Endodermal cell (in vitro differentiated cells): ENCODE measurements around the gene ARHGAP8. TPM values are rescaled to one million over a fixed set of nuclear protein-coding genes. Genes with fewer than 3 reads are reported as not detected.

Experiments
- DNase-seq: peaks from one replicate; pipeline ENCODE4 v3.0.0-alpha.2; 2017
- H3K27ac ChIP-seq: 2 replicates; pipeline ENCODE4 v1.5.1; 2013; ENCODE audit warnings: mild to moderate bottlenecking, low read depth, low read length, moderate library complexity
- H3K27me3 ChIP-seq: 2 replicates; pipeline ENCODE4 v1.6.1; 2013; ENCODE audit warnings: mild to moderate bottlenecking, low read length, moderate library complexity; ENCODE audit not compliant: insufficient read depth, control insufficient read depth, poor library complexity, severe bottlenecking
- H3K36me3 ChIP-seq: 2 replicates; pipeline ENCODE4 v1.7.0; 2013; ENCODE audit warnings: mild to moderate bottlenecking, low read length, moderate library complexity; ENCODE audit not compliant: control insufficient read depth, insufficient read depth
- H3K4me1 ChIP-seq: one replicate; pipeline ENCODE4 v1.7.0; 2013; ENCODE audit warnings: low read length; ENCODE audit not compliant: control insufficient read depth, insufficient read depth
- H3K4me3 ChIP-seq: 2 replicates; pipeline ENCODE4 v1.5.1; 2013; ENCODE audit warnings: mild to moderate bottlenecking, low read length, moderate library complexity
- H3K9ac ChIP-seq: 2 replicates; pipeline ENCODE4 v1.6.1; 2013; ENCODE audit warnings: mild to moderate bottlenecking, low read length, moderate library complexity; ENCODE audit not compliant: poor library complexity, severe bottlenecking; ENCODE audit errors: extremely low read depth
- H3K9me3 ChIP-seq: 2 replicates; pipeline ENCODE4 v1.6.1; 2013; ENCODE audit warnings: mild to moderate bottlenecking, low read length, moderate library complexity; ENCODE audit not compliant: control insufficient read depth
- H3K27ac Mint-ChIP-seq: 2 replicates; pipeline ENCODE4 v1.8.0; 2020; ENCODE audit warnings: mixed read lengths
- H3K27me3 Mint-ChIP-seq: 2 replicates; pipeline ENCODE4 v1.8.0; 2021; ENCODE audit warnings: mild to moderate bottlenecking, mixed read lengths; ENCODE audit not compliant: insufficient read depth
- H3K36me3 Mint-ChIP-seq: 2 replicates; pipeline ENCODE4 v1.8.0; 2020; ENCODE audit warnings: low read depth, mixed read lengths
- H3K4me1 Mint-ChIP-seq: 2 replicates; pipeline ENCODE4 v1.8.0; 2020; ENCODE audit warnings: mixed read lengths
- H3K4me3 Mint-ChIP-seq: 2 replicates; pipeline ENCODE4 v1.8.0; 2020; ENCODE audit warnings: mild to moderate bottlenecking, moderate library complexity, mixed read lengths
- H3K9me3 Mint-ChIP-seq: 2 replicates; pipeline ENCODE4 v1.8.0; 2020; ENCODE audit warnings: mild to moderate bottlenecking, mixed read lengths
- WGBS, 2 experiments: methylation state at CpG; one replicate each; pipeline versions ENCODE4 v1.1.5 to v1.1.7; 2013; ENCODE audit warnings: missing lambda C conversion rate in 2 of 2, mixed read lengths in 1 of 2; ENCODE audit not compliant: insufficient coverage in 1 of 2, insufficient read length in 1 of 2; 5-methylcytosine and 5-hydroxymethylcytosine counted together
- total RNA-seq, 2 donors: library from RNA; stranded (reverse); fragmentation: NEBNext Ultra II Directional in 1 of 2; extraction: Animal tissue kit (Norgen Biotek cat#: 25700) in 1 of 2; gene quantifications; 2 replicates in 1 of 2; 3 replicates in 1 of 2; pipeline ENCODE4 v1.2.1, GENCODE V29; 2021
- TF ChIP-seq, protein P1 (sequence below): fragments of 200-600 bp; sonication (generic); conservative IDR thresholded peaks from 2 replicates; pipeline ENCODE4 v1.5.0; 2021; ENCODE audit warnings: antibody characterized with exemption, mild to moderate bottlenecking

The ARHGAP8 gene
- total RNA-seq, 2 donors from 2014 or later, result 45.2 to 51.3 TPM

DNA sequence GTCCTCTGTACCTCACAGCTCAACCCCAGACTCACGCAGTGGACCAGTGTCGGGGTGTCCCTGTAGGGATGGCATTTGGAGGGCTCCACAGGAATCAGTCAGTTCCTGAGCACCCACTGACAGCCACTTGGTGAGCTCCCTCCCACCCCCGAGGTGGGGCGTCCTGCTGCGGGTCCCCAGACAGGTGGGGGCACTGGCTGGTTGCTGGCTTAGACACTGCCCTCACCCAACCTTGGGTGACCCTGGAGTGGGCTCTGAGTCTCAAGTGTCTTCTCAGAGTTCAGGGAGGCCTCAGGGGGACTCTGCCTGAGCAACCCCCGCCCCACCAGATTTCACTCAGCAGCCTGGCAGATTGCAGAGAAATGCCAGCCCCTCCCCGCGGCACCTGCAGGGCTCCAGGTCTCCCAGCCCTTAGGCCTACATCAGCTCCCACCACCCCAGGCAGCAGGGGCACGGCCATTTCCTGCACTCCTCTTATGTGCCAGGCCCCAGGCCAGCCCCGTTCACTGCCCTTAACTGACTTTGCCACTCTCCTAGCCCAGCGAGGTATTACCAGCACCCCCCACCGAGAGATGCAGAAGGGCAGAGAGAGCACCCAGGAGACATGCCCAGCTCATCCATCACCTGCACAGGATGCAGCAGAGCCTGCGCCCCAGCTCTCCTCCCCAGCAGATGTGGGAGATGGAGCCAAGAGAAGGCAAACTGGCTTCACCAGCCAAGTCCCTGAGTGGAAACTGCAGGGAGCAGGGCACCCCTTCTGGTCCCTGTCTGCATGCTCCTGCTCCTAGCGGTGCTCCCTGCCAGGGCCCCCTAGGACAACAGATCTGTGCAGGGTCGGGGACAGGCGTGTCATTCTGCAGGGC, 48.0 kb upstream of the ARHGAP8 start:
- no peak overlapping the region for H3K27ac Mint-ChIP-seq
- no peak overlapping the region for H3K27ac ChIP-seq
- peaks cover 24% of the 10 kb centered on the region for H3K4me1 Mint-ChIP-seq
- TF ChIP-seq, protein P1, sequence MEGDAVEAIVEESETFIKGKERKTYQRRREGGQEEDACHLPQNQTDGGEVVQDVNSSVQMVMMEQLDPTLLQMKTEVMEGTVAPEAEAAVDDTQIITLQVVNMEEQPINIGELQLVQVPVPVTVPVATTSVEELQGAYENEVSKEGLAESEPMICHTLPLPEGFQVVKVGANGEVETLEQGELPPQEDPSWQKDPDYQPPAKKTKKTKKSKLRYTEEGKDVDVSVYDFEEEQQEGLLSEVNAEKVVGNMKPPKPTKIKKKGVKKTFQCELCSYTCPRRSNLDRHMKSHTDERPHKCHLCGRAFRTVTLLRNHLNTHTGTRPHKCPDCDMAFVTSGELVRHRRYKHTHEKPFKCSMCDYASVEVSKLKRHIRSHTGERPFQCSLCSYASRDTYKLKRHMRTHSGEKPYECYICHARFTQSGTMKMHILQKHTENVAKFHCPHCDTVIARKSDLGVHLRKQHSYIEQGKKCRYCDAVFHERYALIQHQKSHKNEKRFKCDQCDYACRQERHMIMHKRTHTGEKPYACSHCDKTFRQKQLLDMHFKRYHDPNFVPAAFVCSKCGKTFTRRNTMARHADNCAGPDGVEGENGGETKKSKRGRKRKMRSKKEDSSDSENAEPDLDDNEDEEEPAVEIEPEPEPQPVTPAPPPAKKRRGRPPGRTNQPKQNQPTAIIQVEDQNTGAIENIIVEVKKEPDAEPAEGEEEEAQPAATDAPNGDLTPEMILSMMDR, result no peak
- H3K9me3 Mint-ChIP-seq, result no peaks in the 10 kb centered on the region
- H3K36me3 Mint-ChIP-seq, result peaks cover 4% of the 10 kb centered on the region
- peaks cover 21% of the 10 kb centered on the region for H3K27me3 ChIP-seq
- H3K4me3 Mint-ChIP-seq, result peak overlapping the region; percentile 70
- H3K36me3 ChIP-seq, result peaks cover 4% of the 10 kb centered on the region
- DNase-seq, result no peak
- 94 to 96% methylated on average over 11 to 16 of the region's 16 CpGs for WGBS, 2 experiments
- no peak overlapping the region for H3K9ac ChIP-seq
- H3K4me1 ChIP-seq, result peaks cover 6% of the 10 kb centered on the region
- H3K9me3 ChIP-seq, result no peaks in the 10 kb centered on the region
- H3K27me3 Mint-ChIP-seq, result peaks cover 30% of the 10 kb centered on the region
- H3K4me3 ChIP-seq, result no peak overlapping the region

DNA sequence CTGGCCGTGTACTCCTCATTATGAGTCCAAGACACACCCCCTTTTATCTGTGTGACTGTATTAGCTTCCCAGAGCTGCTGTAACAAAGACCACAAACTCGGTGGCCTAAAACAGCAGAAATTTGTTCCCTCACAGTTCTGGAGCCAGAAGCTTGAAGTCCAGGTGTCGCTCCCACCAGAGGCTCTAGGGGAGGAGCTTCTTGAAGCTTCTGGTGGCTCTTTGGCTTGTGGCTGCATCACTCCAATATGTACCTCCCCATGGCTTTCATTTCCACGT, 47.4 kb upstream of the ARHGAP8 start:
- Mint-ChIP-seq H3K9me3 (no peaks in the 10 kb centered on the region), H3K4me3 (no peak overlapping the region), H3K27me3 (peaks cover 24% of the 10 kb centered on the region), H3K4me1 (peaks cover 24% of the 10 kb centered on the region), H3K36me3 (peaks cover 4% of the 10 kb centered on the region), H3K27ac (no peak overlapping the region)
- peaks cover 21% of the 10 kb centered on the region for H3K27me3 ChIP-seq
- TF ChIP-seq, protein P1, result no peak
- no peak overlapping the region for H3K27ac ChIP-seq
- no peaks in the 10 kb centered on the region for H3K9me3 ChIP-seq
- H3K36me3 ChIP-seq, result peaks cover 4% of the 10 kb centered on the region
- H3K9ac ChIP-seq, result no peak overlapping the region
- H3K4me1 ChIP-seq, result peaks cover 4% of the 10 kb centered on the region
- no peak for DNase-seq
- WGBS, 2 experiments, result 90 to 95% methylated on average over 4 of the region's 4 CpGs
- H3K4me3 ChIP-seq, result no peak overlapping the region

DNA sequence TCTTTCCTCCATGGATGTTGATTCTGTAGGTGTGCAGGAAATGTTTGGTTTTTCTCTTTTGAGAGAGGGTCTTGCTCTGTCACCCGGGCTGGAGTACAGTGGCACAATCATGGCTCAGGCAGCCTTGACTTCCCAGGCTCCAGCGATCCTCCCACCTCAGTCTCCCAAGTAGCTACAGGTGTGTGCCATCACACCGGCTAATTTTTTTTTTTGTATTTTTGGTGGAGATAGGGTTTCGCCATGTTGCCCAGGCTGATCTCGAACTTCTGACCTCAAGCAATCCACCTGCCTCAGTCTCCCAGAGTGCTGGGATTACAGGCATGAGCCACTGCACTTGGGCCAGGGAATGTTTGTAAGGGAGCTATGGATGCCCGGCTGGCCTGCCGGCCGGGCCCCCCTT, 45.9 kb upstream of the ARHGAP8 start:
- Histone ChIP-seq H3K9me3 (no peaks in the 10 kb centered on the region), H3K4me1 (peaks cover 4% of the 10 kb centered on the region), H3K36me3 (peaks cover 4% of the 10 kb centered on the region), H3K4me3 (no peak overlapping the region), H3K27ac (no peak overlapping the region), H3K27me3 (peaks cover 12% of the 10 kb centered on the region), H3K9ac (no peak overlapping the region)
- Mint-ChIP-seq H3K36me3 (peaks cover 4% of the 10 kb centered on the region), H3K9me3 (no peaks in the 10 kb centered on the region), H3K4me1 (peaks cover 30% of the 10 kb centered on the region), H3K4me3 (no peak overlapping the region), H3K27ac (peak overlapping the region; percentile 62), H3K27me3 (peaks cover 11% of the 10 kb centered on the region)
- WGBS, 2 experiments, result 95 to 100% methylated on average over 2 to 8 of the region's 8 CpGs
- TF ChIP-seq, protein P1, result no peak
- DNase-seq, result no peak
